ELR (cell line): ENCODE measurements around the gene SWT1.
"Not testable (repeated sequence)": the region's sequence is repeated elsewhere in the genome, so short reads cannot be mapped to it uniquely, and the experiment has no call there.

Source experiments
- DNase-seq: peaks from one replicate; pipeline ENCODE4 v3.0.0-alpha.2; 2015; ENCODE audit warnings: low read depth

The SWT1 gene

GRCh38 chr1:185291159-185291558 is 134.2 kb downstream of the SWT1 start:
- DNase-seq = no peak

- no peak for DNase-seq
Measured at GRCh38 chr1:185291652-185292051, 134.7 kb downstream of the SWT1 start.

- DNase-seq = no peak
Measured at GRCh38 chr1:185292237-185292636, 135.3 kb downstream of the SWT1 start.

- no peak for DNase-seq
Measured at GRCh38 chr1:185293967-185294542, 137.1 kb downstream of the SWT1 start.

- DNase-seq = no peak
Measured at GRCh38 chr1:185295091-185295490, 138.1 kb downstream of the SWT1 start.

GRCh38 chr1:185297982-185298381 is 141.0 kb downstream of the SWT1 start:
- DNase-seq = no peak

GRCh38 chr1:185300152-185300551 is 143.2 kb downstream of the SWT1 start:
- peak; percentile 25 for DNase-seq

GRCh38 chr1:185305419-185305818 is 148.5 kb downstream of the SWT1 start:
- no peak for DNase-seq

- DNase-seq = no peak
Measured at GRCh38 chr1:185308126-185308525, 151.2 kb downstream of the SWT1 start.

GRCh38 chr1:185309566-185309965 is 152.6 kb downstream of the SWT1 start:
- no peak for DNase-seq

- DNase-seq = peak; percentile 30
Measured at GRCh38 chr1:185311589-185312225, 154.7 kb downstream of the SWT1 start.

GRCh38 chr1:185312361-185313138 is 155.6 kb downstream of the SWT1 start:
- DNase-seq = no peak

- peak; percentile 29 for DNase-seq
Measured at GRCh38 chr1:185314411-185314810, 157.4 kb downstream of the SWT1 start.

- peak; percentile 34 for DNase-seq
Measured at GRCh38 chr1:185315445-185316071, 158.6 kb downstream of the SWT1 start.

- DNase-seq = peak; percentile 93
Measured at GRCh38 chr1:185316163-185317033, 159.4 kb downstream of the SWT1 start.

GRCh38 chr1:185317034-185317885 is 160.3 kb downstream of the SWT1 start, which contains the start of gene IVNS1ABP:
TSS of gene IVNS1ABP (minus strand) at chr1:185317243. CDS start at chr1:185309493, 7,750 bp downstream.
- DNase-seq = peak; percentile 94

GRCh38 chr1:185317886-185318310 is 160.9 kb downstream of the SWT1 start:
- peak; percentile 54 for DNase-seq

GRCh38 chr1:185318431-185319138 is 161.6 kb downstream of the SWT1 start:
- DNase-seq = no peak

GRCh38 chr1:185319139-185319475 is 162.1 kb downstream of the SWT1 start:
- no peak for DNase-seq

GRCh38 chr1:185321104-185321503 is 164.1 kb downstream of the SWT1 start:
- not testable (repeated sequence) for DNase-seq
